Non-pigmented ciliary epithelial cell (primary cell): ENCODE data around the gene TEC.

Experiments
- DNase-seq: peaks from one replicate; pipeline ENCODE4 v3.0.0-alpha.2; 2010; ENCODE audit warnings: low read depth

The TEC gene

DNA sequence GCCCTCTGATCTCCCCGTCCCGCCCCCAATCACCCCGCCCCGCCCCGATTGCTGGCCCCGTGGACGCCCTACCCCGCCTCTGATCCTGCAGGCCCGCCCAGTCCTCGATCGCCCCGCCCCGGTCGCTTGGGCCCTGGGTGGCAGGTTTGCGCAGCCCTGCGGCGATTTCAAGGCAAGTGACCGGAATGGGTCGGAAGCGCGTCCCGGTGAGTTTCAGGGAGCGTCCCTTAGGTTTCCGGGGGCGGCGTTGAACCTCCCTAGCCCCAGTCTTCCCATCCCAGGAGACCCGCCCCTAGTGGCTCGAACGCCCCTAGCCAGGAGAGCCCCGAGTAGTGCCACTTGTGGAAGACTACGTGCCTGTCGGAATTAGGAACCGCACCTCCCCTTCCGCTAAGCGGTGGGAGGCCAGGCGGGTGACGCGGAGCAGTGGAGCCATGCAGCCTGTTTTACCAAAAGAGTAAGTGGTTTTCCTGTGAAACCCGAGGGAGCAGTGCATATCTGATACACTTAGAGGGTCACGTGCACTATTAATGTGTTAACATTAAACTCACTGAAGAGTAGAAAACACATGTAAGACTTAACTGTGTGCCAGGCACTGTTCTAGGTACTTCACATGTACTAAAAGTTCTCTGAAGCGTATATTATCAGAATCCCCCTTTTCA, 354 bp upstream of the TEC start:
- no peak for DNase-seq

DNA sequence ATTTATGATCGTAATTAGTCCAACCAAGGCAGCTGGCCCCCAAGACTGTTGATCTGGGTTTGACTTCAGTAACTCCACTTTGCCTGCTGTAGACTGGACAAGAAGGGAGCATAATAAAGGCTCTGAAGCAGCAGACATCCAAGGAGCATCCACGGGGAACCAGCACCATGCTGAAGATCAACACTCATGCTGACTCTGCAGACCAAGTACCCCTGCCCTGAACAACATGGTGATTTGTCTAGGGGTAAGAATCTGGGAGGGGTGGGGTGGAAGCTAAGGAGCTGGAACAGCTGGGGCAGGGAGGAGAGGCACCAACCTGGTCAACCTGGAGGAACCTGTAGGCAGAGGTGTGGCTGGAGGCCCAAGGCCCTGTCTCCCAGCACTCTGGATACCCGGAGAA, 2.1 kb downstream of the TEC start:
- DNase-seq = no peak

DNA sequence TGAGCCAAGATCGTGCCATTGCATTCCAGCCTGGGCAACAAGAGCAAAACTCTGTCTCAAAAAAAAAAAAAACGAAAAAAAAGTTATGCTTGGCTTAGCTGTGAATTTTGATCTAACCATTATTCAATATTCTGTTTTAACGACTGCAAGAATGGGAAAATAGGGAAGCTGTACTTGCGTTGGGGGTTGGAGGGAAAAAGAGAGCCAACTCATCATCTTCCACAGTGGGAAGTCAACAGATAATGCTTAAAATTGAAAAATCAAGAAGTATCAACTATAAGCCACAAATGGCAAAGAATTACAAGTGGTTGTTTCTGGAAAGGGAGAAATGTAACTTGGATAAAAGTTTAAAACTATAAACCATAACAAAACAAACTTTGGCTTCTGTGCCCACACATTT, 2.9 kb downstream of the TEC start:
- no peak for DNase-seq

DNA sequence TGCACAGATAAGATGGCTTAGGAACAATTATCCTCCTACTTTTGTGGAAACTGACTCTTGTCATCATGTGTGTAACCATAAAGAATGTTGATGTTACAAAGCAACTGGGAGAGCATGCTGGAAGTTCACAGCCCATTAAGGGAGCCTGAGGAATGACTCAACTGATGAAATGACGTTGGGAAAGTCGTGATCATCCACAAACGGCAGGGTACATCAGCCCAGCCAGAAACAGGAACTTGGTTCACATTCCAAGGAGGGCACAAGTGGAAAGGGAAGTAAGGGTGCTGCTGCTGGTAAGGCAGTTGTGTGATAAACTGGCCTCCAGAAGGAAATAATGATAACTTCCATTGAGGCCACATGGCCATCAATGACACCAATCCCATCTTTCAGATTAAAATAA, 6.7 kb downstream of the TEC start:
- DNase-seq = no peak

DNA sequence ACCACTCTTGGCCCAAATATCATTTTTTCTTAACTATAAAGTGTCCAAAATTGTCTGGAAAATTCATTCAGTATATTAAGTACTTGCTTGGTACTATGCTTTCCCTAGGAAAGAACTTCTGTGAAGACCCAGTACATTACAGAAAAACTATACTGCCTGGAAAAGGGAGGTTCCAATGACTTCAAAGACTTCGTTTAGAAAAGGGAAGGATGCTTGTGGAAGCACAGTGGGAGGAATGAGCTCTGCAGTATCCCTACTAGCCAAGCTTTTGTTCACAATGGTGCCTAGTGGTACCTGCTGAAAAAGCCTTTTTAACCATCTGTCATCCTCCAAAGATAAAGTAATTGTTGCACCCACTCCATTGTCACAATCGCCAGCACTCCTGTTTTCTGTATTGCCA, 7.2 kb downstream of the TEC start:
- no peak for DNase-seq

DNA sequence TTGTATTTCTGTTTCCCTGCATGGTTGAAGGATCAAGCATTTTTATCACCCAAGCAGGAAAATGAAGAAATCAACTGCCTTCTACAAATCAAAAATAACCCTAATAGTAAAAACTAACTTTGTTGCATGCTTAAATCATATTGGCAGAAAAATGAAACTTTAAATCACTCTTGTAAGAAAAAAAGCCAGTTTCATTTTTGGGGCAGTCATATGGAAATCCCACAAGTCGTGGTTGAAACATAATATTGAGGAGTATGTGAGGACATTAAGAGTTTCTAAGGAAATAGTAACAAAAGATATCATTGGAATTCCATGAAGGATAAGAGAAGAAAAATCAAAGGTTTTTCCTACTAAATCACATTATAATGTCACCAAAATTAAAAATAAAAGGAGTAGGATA, 8.4 kb downstream of the TEC start:
- no peak for DNase-seq

DNA sequence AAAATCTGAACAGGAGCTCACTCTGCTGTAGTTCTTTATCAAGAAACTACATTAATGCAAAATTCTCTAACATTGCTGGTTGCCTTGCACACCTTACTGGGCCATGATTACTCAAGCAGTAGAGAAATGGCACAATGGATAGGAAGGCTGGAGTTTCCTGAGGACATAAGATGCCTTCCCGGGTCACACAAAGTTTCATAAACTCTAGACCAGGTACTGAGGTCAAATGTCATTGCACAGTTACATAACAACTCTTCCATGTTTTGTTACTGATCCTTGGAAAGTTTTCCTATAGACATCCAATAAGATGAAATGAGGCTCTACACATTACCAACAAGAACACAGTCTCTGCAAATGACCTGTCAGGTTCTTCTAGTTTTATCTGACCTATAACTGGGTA, 9.9 kb downstream of the TEC start:
- DNase-seq = no peak

DNA sequence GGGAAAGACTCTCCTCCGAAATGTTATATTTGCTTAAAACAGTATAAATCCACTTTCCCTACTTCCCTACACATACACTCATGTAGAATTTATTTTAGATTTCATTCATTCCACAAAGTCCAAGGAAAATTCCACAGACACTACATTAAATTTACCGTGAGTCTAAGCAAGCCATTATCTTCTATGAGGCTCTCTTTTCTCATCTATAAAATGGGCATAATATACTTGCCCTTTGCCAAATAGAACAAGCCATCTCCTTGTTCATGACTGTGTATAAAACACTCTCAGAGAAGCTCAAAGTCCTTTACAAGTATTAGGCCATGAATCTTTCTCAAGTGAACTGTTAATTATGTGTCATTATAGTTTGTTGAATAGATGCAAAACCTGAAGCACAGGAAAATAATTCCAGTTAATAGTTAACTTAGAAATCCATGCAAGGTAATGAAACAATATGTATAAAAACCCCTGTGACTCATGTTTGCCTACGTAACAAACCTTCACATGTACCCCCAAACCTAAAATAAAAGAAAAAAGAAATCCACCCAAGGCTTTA, 10.7 kb downstream of the TEC start:
- DNase-seq = no peak

DNA sequence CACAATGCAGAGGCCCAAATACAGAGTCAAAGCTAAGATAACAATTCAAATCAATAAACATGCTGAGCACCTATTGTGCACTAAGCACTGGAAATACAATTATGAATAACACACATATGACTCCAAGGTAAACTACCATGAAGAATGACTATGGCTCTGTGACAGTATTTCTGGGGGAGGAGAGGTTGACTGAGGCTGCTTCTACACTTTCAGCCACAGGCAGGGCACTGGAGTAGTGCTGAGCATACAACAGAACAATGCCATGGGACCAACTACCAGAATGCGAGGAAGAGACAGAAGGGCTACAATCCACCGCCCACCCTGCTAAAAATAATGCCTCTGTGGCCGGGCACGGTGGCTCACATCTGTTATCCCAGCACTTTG, 13.7 kb downstream of the TEC start:
- no peak for DNase-seq

DNA sequence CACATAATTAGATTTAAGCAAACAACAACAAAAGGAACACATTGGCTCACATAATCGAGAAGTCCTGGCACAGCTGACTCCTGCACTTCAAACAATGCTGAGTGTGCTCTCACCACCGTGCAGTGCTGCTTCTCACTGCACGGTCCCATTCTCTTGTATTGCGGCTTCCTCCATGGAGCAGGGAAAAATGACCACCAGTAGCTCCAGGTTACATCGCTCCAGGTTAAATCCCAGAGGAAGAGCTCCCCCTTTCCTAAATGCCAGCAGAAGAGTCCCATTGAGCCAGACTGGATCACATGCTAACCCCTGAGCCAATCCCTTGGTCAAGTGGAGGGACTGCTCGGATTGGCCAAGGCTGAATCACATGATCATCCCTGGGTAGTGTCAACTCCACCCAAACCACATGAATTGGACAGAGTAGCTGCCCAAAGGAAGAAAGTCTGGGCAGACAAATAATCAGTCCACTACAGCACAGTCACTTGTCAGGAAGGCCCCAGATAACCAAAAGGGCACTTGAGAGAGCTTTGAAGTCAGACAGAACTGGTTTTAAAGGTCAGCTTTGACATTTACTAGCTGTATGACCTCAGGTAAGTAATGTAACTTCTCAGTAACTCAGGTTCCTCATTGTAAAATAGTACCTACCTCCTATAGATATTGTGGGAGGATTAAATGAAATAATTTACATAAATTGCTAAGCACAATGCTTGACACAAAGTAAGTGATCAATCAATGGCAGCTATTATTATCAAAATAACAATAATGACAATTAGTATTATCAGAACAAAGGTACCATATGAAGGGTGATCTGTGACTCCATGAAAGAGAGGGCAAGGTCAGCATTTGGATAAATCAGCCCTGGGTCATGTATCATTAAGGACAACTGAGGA, 14.3 kb downstream of the TEC start:
- no peak for DNase-seq

DNA sequence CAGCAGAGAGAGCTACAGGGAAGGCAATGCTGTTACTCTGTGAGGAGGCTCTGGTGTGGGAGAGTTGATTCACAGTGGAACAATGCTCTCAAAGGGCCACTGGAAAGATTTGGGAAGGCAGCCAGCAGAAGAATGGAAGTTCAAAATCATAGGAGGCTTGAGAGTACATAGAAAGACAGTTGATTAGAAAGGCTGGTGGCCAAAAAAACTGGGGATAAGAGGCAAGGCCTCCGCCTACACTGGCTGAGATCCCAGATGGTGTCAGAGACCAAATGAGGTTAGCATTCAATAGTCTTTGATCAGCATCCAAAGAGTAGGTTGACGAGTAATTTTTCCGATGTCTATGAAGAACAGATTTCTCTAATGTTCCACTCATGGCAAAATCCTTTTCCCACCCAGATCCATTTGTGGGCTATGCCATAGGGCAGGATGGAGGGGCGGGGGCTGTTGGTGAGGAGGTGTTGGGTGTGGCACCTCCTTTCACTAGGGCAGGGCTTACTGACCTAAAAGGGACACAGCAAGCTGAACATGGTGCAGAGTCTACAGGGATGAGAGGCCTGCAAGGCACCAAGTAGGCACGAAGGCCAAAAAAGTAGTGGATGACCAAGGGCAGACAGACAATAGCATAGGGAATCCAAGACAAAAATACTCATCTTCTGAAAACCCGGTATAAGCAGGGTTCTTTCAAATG, 15.1 kb downstream of the TEC start:
- DNase-seq = peak; percentile 81

DNA sequence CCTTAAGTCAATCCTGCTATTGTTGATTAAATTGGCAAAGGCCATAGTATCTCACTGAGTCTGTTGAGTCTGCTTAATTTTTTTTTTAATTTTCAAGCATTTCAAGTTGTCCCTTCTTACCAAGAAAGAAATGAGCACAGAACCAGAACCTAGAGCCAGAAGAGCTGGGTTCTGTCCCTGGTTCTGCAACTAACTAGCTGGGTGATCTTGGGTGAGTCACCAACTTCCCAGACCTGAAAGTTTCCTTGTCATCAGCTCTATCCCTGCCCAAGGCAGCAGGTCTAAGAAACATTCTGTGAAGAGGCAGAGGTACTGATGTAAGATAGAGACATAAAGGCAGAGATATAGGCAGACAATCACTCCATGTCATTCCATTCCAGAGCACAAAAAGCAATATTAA, 17.3 kb downstream of the TEC start:
- no peak for DNase-seq

DNA sequence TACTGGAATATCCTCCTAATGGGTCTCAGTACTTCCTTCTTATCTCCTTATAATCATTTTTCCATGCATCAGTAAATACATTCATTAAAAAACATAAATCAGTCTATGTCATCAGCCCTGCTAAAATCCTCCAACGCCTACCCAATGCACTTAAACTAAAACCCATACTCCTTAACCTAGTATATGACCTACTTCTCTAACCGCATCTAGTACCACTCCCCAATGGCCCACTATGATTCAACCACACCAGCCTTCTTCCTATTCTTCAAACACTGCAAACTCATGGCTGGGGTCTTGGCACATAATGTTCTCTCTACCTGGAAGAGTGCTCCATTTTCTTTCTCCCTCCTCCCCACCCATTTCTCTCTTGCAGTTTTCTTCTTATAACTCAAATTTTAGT, 18.7 kb downstream of the TEC start:
- no peak for DNase-seq

DNA sequence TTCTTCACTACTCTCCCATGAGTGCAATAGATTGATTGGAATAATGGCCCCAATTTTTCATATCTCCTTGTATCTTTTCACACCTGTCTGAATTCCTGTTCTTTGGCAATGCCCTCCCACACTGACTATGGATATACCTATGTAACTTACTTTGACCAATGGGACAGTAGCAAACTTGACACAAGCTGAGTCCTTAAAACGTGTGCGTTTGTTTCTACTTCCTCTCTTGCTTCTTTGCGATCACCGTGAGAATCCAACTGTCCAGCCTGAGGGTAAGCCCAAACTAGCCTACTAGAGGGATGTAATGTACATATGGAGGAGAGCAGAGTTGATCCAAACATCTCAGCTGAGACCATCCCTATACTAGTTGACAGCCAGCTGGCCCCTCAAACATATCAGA, 19.3 kb downstream of the TEC start:
- no peak for DNase-seq

DNA sequence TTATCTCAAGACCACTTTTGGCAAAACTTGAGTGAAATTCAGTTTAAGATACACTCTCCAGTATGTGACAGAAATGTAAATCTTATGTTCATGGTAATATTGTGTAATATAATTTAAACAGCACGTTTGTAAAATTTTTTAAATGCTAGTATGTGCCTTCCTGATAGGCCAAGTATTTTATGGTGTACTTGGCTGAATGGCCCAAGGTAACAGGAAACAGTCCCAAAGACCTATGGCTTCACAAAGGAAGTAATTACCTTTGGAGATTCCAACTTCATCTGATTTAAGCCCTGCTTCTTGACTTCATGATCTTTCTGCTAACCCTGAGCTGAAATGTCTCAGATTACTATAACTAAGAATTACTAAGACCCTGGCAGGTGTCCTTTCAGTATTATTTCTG, 20.3 kb downstream of the TEC start:
- DNase-seq = no peak

DNA sequence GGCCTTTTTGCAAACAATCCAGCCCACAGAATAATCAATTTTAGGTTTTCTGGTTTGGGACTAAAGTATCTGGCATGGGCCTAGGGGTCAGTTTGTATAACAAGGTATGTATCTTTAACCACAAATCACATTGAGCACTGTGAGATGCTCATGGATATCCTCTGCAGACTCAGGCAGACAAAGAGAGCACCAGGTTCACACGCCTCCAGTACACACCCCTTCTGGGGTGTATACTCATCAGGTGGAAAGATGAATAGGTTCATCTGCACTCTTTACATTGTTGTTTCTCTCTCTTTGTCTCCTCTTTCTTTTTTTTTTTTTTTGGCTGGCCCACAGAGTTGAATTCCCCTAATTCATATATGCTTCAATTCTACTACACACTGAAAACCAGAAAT, 21.1 kb downstream of the TEC start:
- no peak for DNase-seq

DNA sequence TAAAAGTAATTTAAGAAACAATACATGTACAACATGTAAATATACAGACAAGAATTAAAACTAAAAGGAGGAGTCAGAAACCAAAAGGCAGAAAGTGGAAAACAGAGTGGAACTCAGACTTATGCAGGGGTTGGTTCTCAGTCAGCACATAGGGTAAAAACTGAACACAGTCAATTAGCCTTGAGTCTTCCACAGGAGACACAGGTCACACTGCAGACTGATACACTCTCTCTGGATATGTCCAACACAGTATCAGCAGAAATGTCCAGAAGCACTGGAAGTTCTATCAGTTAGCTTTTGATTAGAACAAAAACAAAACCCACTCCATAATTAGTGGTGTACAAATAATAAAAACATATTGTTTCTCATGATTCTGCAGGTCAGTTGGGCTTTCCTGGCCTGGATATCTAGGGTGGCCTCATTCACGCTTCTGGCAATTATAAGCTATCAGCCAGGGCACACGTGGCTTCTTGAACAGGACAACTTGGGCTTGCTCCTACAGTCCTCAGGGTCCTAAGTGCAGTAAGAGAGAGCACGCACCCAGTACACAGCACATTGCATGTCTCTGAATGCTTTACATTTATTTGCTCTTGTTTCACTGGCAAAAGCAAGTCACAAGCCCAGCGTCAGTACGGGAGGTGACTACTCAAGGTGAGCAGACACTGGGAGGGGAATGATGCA, 21.6 kb downstream of the TEC start:
- no peak for DNase-seq

DNA sequence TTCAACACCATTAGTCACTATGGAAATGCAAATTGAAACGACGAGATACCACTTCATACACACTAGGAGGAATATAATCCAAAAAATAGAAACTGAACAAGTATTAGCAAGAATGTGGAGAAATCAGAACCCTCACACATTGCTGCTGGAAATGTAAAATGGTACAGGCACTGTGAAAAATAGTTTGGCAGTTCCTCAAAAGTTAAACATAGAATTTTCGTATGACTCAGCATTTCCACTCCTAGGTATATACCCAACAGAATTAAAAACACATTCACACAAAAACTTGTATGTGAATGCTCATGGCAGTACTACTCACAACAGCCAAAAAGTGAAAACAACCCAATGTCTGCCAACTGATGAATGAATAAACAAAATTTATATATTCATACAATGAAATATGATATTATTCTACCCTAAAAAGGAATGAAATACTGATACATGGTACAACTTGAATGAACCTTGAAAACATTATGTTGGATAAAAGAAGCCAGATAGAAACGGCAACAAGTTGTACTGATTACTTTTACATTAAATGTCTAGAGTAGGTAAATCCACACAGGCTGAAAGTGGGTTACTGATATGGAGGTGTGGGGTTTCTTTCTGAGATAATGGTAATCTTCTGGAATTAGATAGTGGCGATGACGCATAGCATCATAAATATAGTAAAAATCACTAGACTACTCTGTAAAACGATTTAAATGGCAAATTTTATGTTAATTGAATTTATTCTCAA, 22.3 kb downstream of the TEC start:
- no peak for DNase-seq

DNA sequence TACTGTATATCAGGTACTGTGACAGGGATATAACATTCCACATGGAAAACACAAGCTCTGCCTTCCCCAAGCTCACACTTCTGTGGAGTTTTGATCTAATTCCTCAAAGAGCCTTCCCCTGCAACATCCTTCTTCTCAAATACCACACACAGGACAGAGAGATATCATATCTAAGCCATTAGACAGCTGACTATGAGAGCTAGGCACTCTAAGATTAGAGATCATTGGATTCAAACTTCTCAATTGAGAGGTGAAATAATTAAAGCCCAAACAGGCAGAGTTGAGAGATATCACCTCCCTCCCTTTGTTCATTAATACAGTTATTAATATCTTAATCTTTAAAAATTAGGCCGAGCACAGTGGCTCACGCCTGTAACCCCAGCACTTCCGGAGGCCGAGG, 25.0 kb downstream of the TEC start:
- no peak for DNase-seq

DNA sequence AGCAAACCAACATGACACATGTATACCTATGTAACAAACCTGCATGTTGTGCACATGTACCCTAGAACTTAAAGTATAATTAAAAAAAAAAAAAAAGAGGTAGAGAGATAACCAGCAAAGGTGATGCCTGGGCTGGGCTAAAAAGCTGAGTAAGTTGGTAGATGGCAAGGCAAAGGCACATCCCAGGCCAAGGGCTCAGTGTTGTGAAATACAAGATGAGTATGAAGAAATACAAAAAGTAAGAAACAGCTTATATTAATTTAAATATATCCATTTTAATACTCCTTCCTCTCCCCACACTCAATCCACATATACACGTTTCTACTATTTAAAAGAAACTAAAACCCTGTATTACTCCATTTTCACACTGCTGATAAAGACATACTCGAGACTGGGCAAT, 25.8 kb downstream of the TEC start:
- no peak for DNase-seq

DNA sequence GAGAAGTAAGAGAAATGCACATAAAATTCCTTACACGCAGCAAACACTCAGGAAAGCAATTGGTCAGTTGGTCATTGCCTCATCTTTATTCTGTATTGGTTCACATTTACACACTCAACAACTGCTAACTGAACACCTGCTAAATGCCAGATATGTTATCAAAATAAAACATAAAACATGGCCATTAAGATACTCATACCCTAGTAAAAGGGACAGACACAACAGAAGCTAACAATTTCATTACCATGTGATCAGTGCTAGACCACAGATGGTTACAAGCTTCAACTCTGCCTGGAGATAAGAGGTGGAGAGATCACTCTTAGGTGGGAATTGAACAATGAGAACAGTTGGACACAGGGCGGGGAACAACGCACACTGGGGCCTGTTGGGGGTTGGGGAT, 26.2 kb downstream of the TEC start:
- no peak for DNase-seq
